Esophagus muscularis mucosa (tissue), 3 donors: ENCODE data around the gene OTOP3.

Source experiments
- CTCF ChIP-seq, 3 experiments: fragments of 200-600 bp in 2 of 3; fragments of 450-650 bp in 1 of 3; sonication (generic) in 2 of 3; IDR thresholded peaks; one replicate each; pipeline ENCODE4 v1.5.1; 2017 to 2019; ENCODE audit warnings: antibody characterized with exemption in 3 of 3, mild to moderate bottlenecking in 2 of 3, moderate library complexity in 1 of 3
- POLR2A ChIP-seq: fragments of 450-650 bp; IDR thresholded peaks from one replicate; pipeline ENCODE4 v1.6.1; 2017; ENCODE audit warnings: antibody characterized with exemption, moderate library complexity, mild to moderate bottlenecking, low read depth

- TF ChIP-seq POLR2A (no peak), CTCF (IDR thresholded peaks at IDR 0.05) (no peak)
Measured at GRCh38 chr17:74903034-74903433, 32.7 kb upstream of the OTOP3 start.
